Measurements from ENCODE around the gene PWWP2B. TPM values are rescaled to one million over a fixed set of nuclear protein-coding genes. Genes with fewer than 3 reads are reported as not detected.

Gene PWWP2B
- 10 to 100 TPM; 28.3 to 33.1 (median 28.9) TPM for total RNA-seq

- TF ChIP-seq CTCF (IDR thresholded peaks at IDR 0.05) (no peak), POLR2A (IDR thresholded peaks at IDR 0.05) (no peak)
- peak within 1 kb of the TSS; percentile 49 for H3K4me3 ChIP-seq (ENCODE audit: low read depth, poor library complexity, severe bottlenecking)
- WGBS, 2 donors: 0% methylated on average over 22 of the region's 86 CpGs; no CpG with 5 or more reads in 1 of the 2 donors
- intact Hi-C loops (cut with DNase I; ENCODE audit: low total_unique reads): no loop called here
- DNase-seq (ENCODE audit: low spot score in 2 of 2): no peak
Measured at GRCh38 chr10:132397036-132397541, at the start of gene PWWP2B. Gene PWWP2B (plus strand): TSS chr10:132397200. CDS start chr10:132397227, 27 bp downstream.

- no peak overlapping the region for H3K4me3 ChIP-seq (ENCODE audit: low read depth, poor library complexity, severe bottlenecking)
- no peak for DNase-seq (ENCODE audit: low spot score in 2 of 2)
- intact Hi-C loops (cut with DNase I; ENCODE audit: low total_unique reads): no loop called here
- no peak for TF ChIP-seq POLR2A (IDR thresholded peaks at IDR 0.05)
- TF ChIP-seq CTCF (IDR thresholded peaks at IDR 0.05): no peak
- 92 to 94% methylated on average over 22 to 23 of the region's 23 CpGs for WGBS, 2 donors
Measured at GRCh38 chr10:132347211-132347930, 49.6 kb upstream of the PWWP2B start.

- TF ChIP-seq POLR2A (IDR thresholded peaks at IDR 0.05) (no peak), CTCF (IDR thresholded peaks at IDR 0.05) (no peak)
- no peak for DNase-seq (ENCODE audit: low spot score in 2 of 2)
- 88 to 92% methylated on average over 13 of the region's 13 CpGs for WGBS, 2 donors
- H3K4me3 ChIP-seq (ENCODE audit: low read depth, poor library complexity, severe bottlenecking): no peak overlapping the region
- intact Hi-C loops (cut with DNase I; ENCODE audit: low total_unique reads): no loop called here
Measured at GRCh38 chr10:132347931-132348267, 49.1 kb upstream of the PWWP2B start.

GRCh38 chr10:132349766-132350165 is 47.2 kb upstream of the PWWP2B start:
- intact Hi-C loops (cut with DNase I; ENCODE audit: low total_unique reads): loop anchor here (5.0 kb wide), 1 partner anchor 127 kb away; no protein-coding TSS in a partner anchor
- no peak overlapping the region for H3K4me3 ChIP-seq (ENCODE audit: low read depth, poor library complexity, severe bottlenecking)
- no peak for TF ChIP-seq POLR2A (IDR thresholded peaks at IDR 0.05)
- no peak for TF ChIP-seq CTCF (IDR thresholded peaks at IDR 0.05)
- 84 to 94% methylated on average over 6 of the region's 6 CpGs for WGBS, 2 donors
- no peak for DNase-seq (ENCODE audit: low spot score in 2 of 2)

GRCh38 chr10:132350391-132350790 is 46.6 kb upstream of the PWWP2B start:
- H3K4me3 ChIP-seq (ENCODE audit: low read depth, poor library complexity, severe bottlenecking): no peak overlapping the region
- intact Hi-C loops (cut with DNase I; ENCODE audit: low total_unique reads): loop anchor here (5.0 kb wide), 1 partner anchor 128 kb away; no protein-coding TSS in a partner anchor
- WGBS, 2 donors: 78 to 84% methylated on average over 11 of the region's 11 CpGs
- TF ChIP-seq POLR2A (IDR thresholded peaks at IDR 0.05): no peak
- no peak for TF ChIP-seq CTCF (IDR thresholded peaks at IDR 0.05)
- DNase-seq (ENCODE audit: low spot score in 2 of 2): no peak
